DOHH2 (cell line): ENCODE results near the gene CACNG8.

Experiments used
- H3F3A ChIP-seq: fragments of 200-600 bp; sonication (generic), shearing (Covaris generic); 2 replicates; pipeline ENCODE4 v1.6.0; 2016; ENCODE audit warnings: antibody characterized with exemption, mild to moderate bottlenecking; ENCODE audit not compliant: control insufficient read depth, insufficient read depth
- H3K27ac ChIP-seq: fragments of 200-600 bp; sonication (generic); 2 replicates; pipeline ENCODE4 v1.5.1; 2014; ENCODE audit warnings: low read depth, mild to moderate bottlenecking, low read length, moderate library complexity
- H3K27me3 ChIP-seq: fragments of 200-600 bp; sonication (generic); 2 replicates; pipeline ENCODE4 v1.6.1; 2014; ENCODE audit warnings: mild to moderate bottlenecking, low read length, mixed read lengths; ENCODE audit not compliant: control insufficient read depth
- H3K36me3 ChIP-seq: fragments of 200-600 bp; sonication (generic); 2 replicates; pipeline ENCODE4 v1.6.1; 2014; ENCODE audit warnings: mild to moderate bottlenecking, low read length, moderate library complexity, mixed read lengths; ENCODE audit not compliant: control insufficient read depth
- H3K4me1 ChIP-seq: fragments of 200-600 bp; sonication (generic); 2 replicates; pipeline ENCODE4 v1.6.1; 2014; ENCODE audit warnings: mild to moderate bottlenecking, low read length, mixed read lengths; ENCODE audit not compliant: control insufficient read depth
- H3K4me2 ChIP-seq: fragments of 200-600 bp; sonication (generic); 2 replicates; pipeline ENCODE4 v1.6.0; 2014; ENCODE audit warnings: mild to moderate bottlenecking, low read length, moderate library complexity
- H3K4me3 ChIP-seq: fragments of 200-600 bp; sonication (generic); 2 replicates; pipeline ENCODE4 v1.5.1; 2014; ENCODE audit warnings: mild to moderate bottlenecking, low read length, mixed read lengths
- H3K79me2 ChIP-seq: fragments of 200-600 bp; sonication (generic); 2 replicates; pipeline ENCODE4 v1.6.1; 2014; ENCODE audit warnings: mild to moderate bottlenecking, low read length, mixed read lengths; ENCODE audit not compliant: control insufficient read depth
- H3K9me2 ChIP-seq: fragments of 200-600 bp; sonication (generic); replicated peaks from 2 replicates; pipeline ENCODE4 v1.6.1; 2014; ENCODE audit warnings: mild to moderate bottlenecking, low read length, mixed read lengths; ENCODE audit not compliant: control insufficient read depth
- H3K9me3 ChIP-seq: fragments of 200-600 bp; sonication (generic); 2 replicates; pipeline ENCODE4 v1.6.1; 2014; ENCODE audit warnings: antibody characterized with exemption, low read length, mixed read lengths; ENCODE audit not compliant: control insufficient read depth, insufficient read depth
- H4K20me1 ChIP-seq: fragments of 200-600 bp; sonication (generic); 2 replicates; pipeline ENCODE4 v1.6.0; 2014; ENCODE audit warnings: low read depth, mild to moderate bottlenecking, antibody characterized with exemption, low read length, moderate library complexity; ENCODE audit not compliant: control insufficient read depth, insufficient read depth
- CTCF ChIP-seq: fragments of 200-600 bp; sonication (generic); IDR thresholded peaks from one replicate; pipeline ENCODE4 v1.5.1; 2014; ENCODE audit warnings: antibody characterized with exemption, mild to moderate bottlenecking, low read depth, low read length; ENCODE audit not compliant: poor library complexity, severe bottlenecking
- EZH2phosphoT487 ChIP-seq: fragments of 200-600 bp; sonication (generic); IDR thresholded peaks from 2 replicates; pipeline ENCODE4 v1.6.1; 2017; ENCODE audit warnings: borderline replicate concordance, mild to moderate bottlenecking, antibody characterized with exemption, low read length, moderate library complexity, mixed read lengths

CACNG8 gene

GRCh38 chr19:53977429-53977990, 14.8 kb downstream of the CACNG8 start:
- Histone ChIP-seq H3K9me3 (peaks cover 4% of the 10 kb centered on the region; the same call in 1 of the 2 replicates), H3K4me3 (peak overlapping the region; percentile 48), H3K79me2 (no peaks in the 10 kb centered on the region), H3K27me3 (no peaks in the 10 kb centered on the region), H4K20me1 (no peaks in the 10 kb centered on the region), H3K4me1 (peaks cover 4% of the 10 kb centered on the region), H3K9me2 (no peaks in the 10 kb centered on the region), H3F3A (no peaks in the 10 kb centered on the region), H3K36me3 (no peaks in the 10 kb centered on the region), H3K27ac (no peak overlapping the region), H3K4me2 (peak overlapping the region; percentile 57)
- TF ChIP-seq EZH2phosphoT487 = no peak
- TF ChIP-seq CTCF = no peak

GRCh38 chr19:53977991-53978731, 15.4 kb downstream of the CACNG8 start:
- H3K9me2 ChIP-seq = no peaks in the 10 kb centered on the region
- H3K27me3 ChIP-seq = no peaks in the 10 kb centered on the region
- H3F3A ChIP-seq = no peaks in the 10 kb centered on the region
- H3K4me2 ChIP-seq = peak overlapping the region; percentile 57
- peak overlapping the region; percentile 48 for H3K4me3 ChIP-seq
- no peak for TF ChIP-seq CTCF
- no peak for TF ChIP-seq EZH2phosphoT487
- H3K79me2 ChIP-seq = no peaks in the 10 kb centered on the region
- no peaks in the 10 kb centered on the region for H3K36me3 ChIP-seq
- H3K27ac ChIP-seq = no peak overlapping the region
- peaks cover 4% of the 10 kb centered on the region; the same call in 1 of the 2 replicates for H3K9me3 ChIP-seq
- H4K20me1 ChIP-seq = no peaks in the 10 kb centered on the region
- peaks cover 4% of the 10 kb centered on the region for H3K4me1 ChIP-seq

- TF ChIP-seq CTCF = no peak
- TF ChIP-seq EZH2phosphoT487 = no peak
- H3K9me3 ChIP-seq = peaks cover 4% of the 10 kb centered on the region; the same call in 1 of the 2 replicates
- H4K20me1 ChIP-seq = no peaks in the 10 kb centered on the region
- H3K79me2 ChIP-seq = no peaks in the 10 kb centered on the region
- no peak overlapping the region for H3K4me3 ChIP-seq
- no peaks in the 10 kb centered on the region for H3K9me2 ChIP-seq
- H3K27me3 ChIP-seq = no peaks in the 10 kb centered on the region
- H3F3A ChIP-seq = no peaks in the 10 kb centered on the region
- peaks cover 4% of the 10 kb centered on the region for H3K4me1 ChIP-seq
- no peak overlapping the region for H3K27ac ChIP-seq
- no peaks in the 10 kb centered on the region for H3K36me3 ChIP-seq
- no peak overlapping the region for H3K4me2 ChIP-seq
Observed at GRCh38 chr19:53978975-53979801, 16.5 kb downstream of the CACNG8 start.
